ENCODE data around the gene RTCA. TPM values are rescaled to one million over a fixed set of nuclear protein-coding genes. Genes with fewer than 3 reads are reported as not detected.

RTCA gene
- total RNA-seq, 1 donor from 2014 or later, result 32.6 TPM

- Mint-ChIP-seq H3K27ac (no peak overlapping the region), H3K27me3 (ENCODE audit: low read depth) (no peaks in the 10 kb centered on the region), H3K4me3 (no peak overlapping the region), H3K4me1 (no peaks in the 10 kb centered on the region), H3K36me3 (no peaks in the 10 kb centered on the region), H3K9me3 (peaks cover 5% of the 10 kb centered on the region)
- DNase-seq (ENCODE audit: low spot score in 2 of 2, unreplicated experiment in 2 of 2), result no peak
- no peak for TF ChIP-seq CTCF (IDR thresholded peaks at IDR 0.05; ENCODE audit: unreplicated experiment)
Measured at GRCh38 chr1:100300691-100301090, 34.7 kb downstream of the RTCA start.

GRCh38 chr1:100302739-100303138 lies 36.7 kb downstream of the RTCA start:
- Mint-ChIP-seq H3K27ac (no peak overlapping the region), H3K4me3 (no peak overlapping the region), H3K4me1 (no peaks in the 10 kb centered on the region), H3K9me3 (no peaks in the 10 kb centered on the region), H3K36me3 (no peaks in the 10 kb centered on the region), H3K27me3 (ENCODE audit: low read depth) (no peaks in the 10 kb centered on the region)
- DNase-seq (ENCODE audit: low spot score in 2 of 2, unreplicated experiment in 2 of 2), result no peak
- TF ChIP-seq CTCF (IDR thresholded peaks at IDR 0.05; ENCODE audit: unreplicated experiment), result no peak

- H3K27me3 Mint-ChIP-seq (ENCODE audit: low read depth), result no peaks in the 10 kb centered on the region
- no peaks in the 10 kb centered on the region for H3K9me3 Mint-ChIP-seq
- TF ChIP-seq CTCF (IDR thresholded peaks at IDR 0.05; ENCODE audit: unreplicated experiment), result no peak
- no peak overlapping the region for H3K27ac Mint-ChIP-seq
- no peaks in the 10 kb centered on the region for H3K36me3 Mint-ChIP-seq
- DNase-seq (ENCODE audit: low spot score in 2 of 2, unreplicated experiment in 2 of 2), result no peak
- no peak overlapping the region for H3K4me3 Mint-ChIP-seq
- no peaks in the 10 kb centered on the region for H3K4me1 Mint-ChIP-seq
Measured at GRCh38 chr1:100304227-100304626, 38.2 kb downstream of the RTCA start.

- Mint-ChIP-seq H3K27me3 (ENCODE audit: low read depth) (no peaks in the 10 kb centered on the region), H3K9me3 (peaks cover 3% of the 10 kb centered on the region), H3K4me1 (no peaks in the 10 kb centered on the region), H3K36me3 (no peaks in the 10 kb centered on the region), H3K27ac (no peak overlapping the region), H3K4me3 (no peak overlapping the region)
- no peak for DNase-seq (ENCODE audit: low spot score in 2 of 2, unreplicated experiment in 2 of 2)
- TF ChIP-seq CTCF (IDR thresholded peaks at IDR 0.05; ENCODE audit: unreplicated experiment), result no peak
Measured at GRCh38 chr1:100304921-100305320, 38.9 kb downstream of the RTCA start.

- no peaks in the 10 kb centered on the region for H3K36me3 Mint-ChIP-seq
- H3K4me3 Mint-ChIP-seq, result no peak overlapping the region
- peaks cover 7% of the 10 kb centered on the region for H3K9me3 Mint-ChIP-seq
- no peak for DNase-seq (ENCODE audit: low spot score in 2 of 2, unreplicated experiment in 2 of 2)
- no peaks in the 10 kb centered on the region for H3K4me1 Mint-ChIP-seq
- TF ChIP-seq CTCF (IDR thresholded peaks at IDR 0.05; ENCODE audit: unreplicated experiment), result no peak
- H3K27ac Mint-ChIP-seq, result no peak overlapping the region
- H3K27me3 Mint-ChIP-seq (ENCODE audit: low read depth), result no peaks in the 10 kb centered on the region
Measured at GRCh38 chr1:100305954-100306353, 39.9 kb downstream of the RTCA start.

- Mint-ChIP-seq H3K4me1 (no peaks in the 10 kb centered on the region), H3K27me3 (ENCODE audit: low read depth) (no peaks in the 10 kb centered on the region), H3K9me3 (peaks cover 7% of the 10 kb centered on the region), H3K4me3 (no peak overlapping the region), H3K36me3 (no peaks in the 10 kb centered on the region), H3K27ac (no peak overlapping the region)
- TF ChIP-seq CTCF (IDR thresholded peaks at IDR 0.05; ENCODE audit: unreplicated experiment), result no peak
- DNase-seq (ENCODE audit: low spot score in 2 of 2, unreplicated experiment in 2 of 2), result no peak
Measured at GRCh38 chr1:100306735-100307313, 40.8 kb downstream of the RTCA start.
